ENCODE results near the gene PTRHD1.

The PTRHD1 gene

DNA sequence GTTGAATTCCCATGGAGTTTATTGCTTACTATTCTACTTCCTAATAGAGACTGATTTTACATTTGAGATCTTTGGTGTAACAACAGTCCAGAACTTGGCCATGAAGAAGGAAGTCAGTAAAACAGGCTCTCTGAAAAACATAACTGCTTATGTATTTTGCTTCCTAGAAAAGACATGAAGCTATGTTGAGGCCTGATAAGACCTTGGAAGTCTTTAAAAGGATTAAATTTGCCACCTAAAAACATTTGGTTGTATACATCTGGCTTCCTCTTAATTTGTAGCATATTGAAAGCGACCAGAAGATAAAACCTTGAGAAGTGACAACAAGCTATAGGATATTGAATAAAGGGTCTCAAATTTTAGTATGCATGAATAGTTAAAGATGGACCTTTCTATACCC is 36.4 kb downstream of the PTRHD1 start:
- TF ChIP-seq, protein P1, sequence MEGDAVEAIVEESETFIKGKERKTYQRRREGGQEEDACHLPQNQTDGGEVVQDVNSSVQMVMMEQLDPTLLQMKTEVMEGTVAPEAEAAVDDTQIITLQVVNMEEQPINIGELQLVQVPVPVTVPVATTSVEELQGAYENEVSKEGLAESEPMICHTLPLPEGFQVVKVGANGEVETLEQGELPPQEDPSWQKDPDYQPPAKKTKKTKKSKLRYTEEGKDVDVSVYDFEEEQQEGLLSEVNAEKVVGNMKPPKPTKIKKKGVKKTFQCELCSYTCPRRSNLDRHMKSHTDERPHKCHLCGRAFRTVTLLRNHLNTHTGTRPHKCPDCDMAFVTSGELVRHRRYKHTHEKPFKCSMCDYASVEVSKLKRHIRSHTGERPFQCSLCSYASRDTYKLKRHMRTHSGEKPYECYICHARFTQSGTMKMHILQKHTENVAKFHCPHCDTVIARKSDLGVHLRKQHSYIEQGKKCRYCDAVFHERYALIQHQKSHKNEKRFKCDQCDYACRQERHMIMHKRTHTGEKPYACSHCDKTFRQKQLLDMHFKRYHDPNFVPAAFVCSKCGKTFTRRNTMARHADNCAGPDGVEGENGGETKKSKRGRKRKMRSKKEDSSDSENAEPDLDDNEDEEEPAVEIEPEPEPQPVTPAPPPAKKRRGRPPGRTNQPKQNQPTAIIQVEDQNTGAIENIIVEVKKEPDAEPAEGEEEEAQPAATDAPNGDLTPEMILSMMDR (IDR thresholded peaks at IDR 0.05; ENCODE audit: low read length, missing control alignments) = no peak
- DNase-seq (ENCODE audit: low read depth) = no peak
- no peak overlapping the region for H3K4me3 ChIP-seq (replicated peaks; ENCODE audit: low read depth, low read length)

DNA sequence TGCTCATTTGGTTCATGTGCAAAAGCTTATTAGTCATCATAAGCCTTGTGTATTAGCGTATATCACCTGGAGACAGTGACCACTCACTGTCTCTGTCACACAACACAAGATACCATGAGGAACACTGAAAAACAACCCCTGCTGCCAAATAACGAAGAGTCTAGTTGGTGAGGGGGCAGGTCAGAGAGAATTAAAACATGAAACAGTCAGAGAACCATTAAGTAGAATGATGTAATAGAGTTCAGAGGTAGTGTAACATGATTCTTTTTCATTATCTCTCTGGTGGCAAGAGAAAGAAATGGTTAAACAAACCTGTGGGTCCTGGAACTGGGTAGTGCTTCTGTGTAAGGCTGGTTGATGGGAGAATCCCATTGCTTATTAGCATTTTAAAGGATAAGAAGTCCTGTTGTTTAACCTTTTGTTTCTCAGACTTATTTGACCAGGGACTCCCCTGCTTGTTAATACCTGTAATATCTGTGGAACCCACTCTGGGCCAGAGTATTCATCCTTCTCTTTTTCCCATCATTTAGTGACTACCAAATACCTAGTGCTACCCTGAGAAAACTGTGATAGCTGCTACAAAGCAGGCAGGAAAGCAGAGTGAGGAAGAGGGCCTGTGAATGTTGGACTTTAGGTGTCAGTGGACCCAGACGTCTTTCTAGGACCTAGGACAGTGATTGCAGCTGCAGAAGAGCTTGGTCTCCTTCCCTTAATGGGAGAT is 38.0 kb downstream of the PTRHD1 start:
- TF ChIP-seq, protein P1 (IDR thresholded peaks at IDR 0.05; ENCODE audit: low read length, missing control alignments) = no peak
- DNase-seq (ENCODE audit: low read depth) = no peak
- no peak overlapping the region for H3K4me3 ChIP-seq (replicated peaks; ENCODE audit: low read depth, low read length)

DNA sequence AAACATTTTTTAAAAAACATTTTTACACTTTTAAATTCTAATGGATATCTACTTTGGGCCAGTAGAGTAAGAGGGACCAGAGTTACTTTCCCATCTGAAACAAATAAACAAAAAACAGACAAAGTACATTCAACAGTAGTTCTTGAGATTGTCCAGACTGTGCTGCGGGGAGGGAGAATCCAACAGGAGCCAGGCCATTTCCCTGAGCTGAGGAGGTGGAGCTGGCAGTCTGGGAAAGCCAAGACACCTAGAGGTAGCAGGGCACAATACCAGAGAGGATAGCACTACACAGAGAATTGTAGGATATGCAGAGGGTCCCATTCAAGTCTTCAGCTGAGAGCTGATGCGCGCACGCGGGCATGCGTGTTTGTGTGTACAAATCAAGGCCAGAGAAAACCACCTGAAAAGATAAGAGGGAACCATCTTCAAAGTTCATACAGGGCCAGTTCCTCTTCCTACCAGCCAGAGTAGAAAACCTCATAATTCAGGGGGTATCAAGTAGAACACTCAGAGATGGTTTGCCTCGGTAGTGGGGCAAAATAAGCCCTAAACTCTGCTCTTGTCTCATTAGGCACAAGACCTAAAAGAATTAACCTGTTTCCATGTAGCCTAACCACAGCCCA is 44.0 kb downstream of the PTRHD1 start:
- DNase-seq (ENCODE audit: low read depth) = no peak
- TF ChIP-seq, protein P1 (IDR thresholded peaks at IDR 0.05; ENCODE audit: low read length, missing control alignments) = no peak
- no peak overlapping the region for H3K4me3 ChIP-seq (replicated peaks; ENCODE audit: low read depth, low read length)

DNA sequence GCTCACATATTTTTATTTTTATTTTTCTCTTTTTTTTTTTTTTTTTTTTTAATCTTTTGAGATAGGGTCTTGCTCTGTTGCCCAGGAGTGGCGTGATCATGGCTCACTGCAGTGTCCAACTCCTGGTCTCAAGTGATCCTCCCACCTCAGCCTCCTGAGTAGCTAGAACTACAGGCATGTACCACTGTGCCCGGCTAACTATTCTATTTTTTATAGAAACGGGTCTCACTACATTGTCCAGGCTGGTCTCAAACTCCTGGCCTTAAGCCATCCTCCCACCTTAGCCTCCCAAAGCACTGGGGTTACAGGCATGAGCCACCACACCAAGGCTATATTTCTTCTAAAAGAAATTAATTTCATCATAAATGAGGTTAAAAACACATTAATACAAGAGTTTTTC is 45.9 kb downstream of the PTRHD1 start:
- TF ChIP-seq, protein P1 (IDR thresholded peaks at IDR 0.05; ENCODE audit: low read length, missing control alignments) = no peak
- no peak for DNase-seq (ENCODE audit: low read depth)
- H3K4me3 ChIP-seq (replicated peaks; ENCODE audit: low read depth, low read length) = no peak overlapping the region

DNA sequence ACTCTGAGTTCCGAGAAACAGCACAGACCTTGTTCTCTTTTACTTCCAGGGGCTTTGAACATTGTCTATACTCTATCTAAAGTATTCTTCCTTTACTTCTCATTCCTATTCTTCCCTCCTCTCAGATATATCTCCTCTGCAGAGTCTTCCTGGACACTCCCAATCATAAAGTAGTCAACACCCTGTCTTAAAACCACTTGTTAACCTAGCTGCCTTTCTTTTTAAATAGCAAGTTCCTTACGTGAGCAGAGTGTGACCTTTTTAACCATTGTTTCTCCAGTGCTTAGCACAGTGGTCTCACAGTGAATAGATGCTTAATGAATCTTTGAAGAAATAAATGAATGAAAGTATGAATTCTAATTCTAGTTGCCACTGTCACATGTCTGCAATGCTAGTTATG is 47.4 kb downstream of the PTRHD1 start:
- H3K4me3 ChIP-seq (replicated peaks; ENCODE audit: low read depth, low read length) = no peak overlapping the region
- TF ChIP-seq, protein P1 (IDR thresholded peaks at IDR 0.05; ENCODE audit: low read length, missing control alignments) = no peak
- DNase-seq (ENCODE audit: low read depth) = no peak

DNA sequence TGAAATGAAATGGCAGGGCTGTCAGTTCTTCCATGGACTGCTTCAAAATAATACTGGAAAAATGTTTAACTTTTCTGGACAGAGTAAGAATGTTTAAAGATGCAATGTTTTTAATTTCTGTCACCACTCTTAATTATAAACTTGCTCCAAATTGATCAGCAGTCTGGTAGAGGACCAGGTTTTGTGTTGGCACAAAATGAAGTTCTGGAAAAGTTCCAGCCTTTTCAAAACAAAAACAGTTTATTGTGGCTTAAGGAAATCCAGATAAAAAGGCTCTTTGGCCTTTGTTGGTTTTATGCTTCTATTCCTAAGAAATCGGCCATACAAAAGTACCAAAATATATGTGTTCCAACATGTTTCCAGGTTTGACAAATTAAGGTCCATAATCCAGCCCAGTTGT is 48.8 kb downstream of the PTRHD1 start:
- TF ChIP-seq, protein P1 (IDR thresholded peaks at IDR 0.05; ENCODE audit: low read length, missing control alignments) = no peak
- DNase-seq (ENCODE audit: low read depth) = no peak
- H3K4me3 ChIP-seq (replicated peaks; ENCODE audit: low read depth, low read length) = no peak overlapping the region

DNA sequence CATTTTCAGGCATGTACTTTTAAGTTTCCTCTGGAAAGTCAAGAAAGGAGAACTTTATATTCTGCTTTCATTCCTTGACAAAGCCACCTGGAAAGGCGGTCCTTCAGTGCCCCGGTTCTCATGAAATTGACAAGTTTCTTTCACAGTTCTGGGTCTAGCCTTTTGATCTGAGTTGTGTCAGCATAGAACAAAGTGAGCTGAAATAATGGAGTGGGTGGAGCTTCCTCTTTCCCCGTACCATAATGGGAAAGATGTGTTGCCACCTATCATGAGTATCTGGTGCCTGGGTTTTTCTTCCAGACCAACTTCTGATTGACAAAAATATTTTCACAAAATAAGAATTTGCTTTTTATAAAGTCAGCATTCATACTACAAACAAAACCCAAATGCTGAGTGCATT is 49.3 kb downstream of the PTRHD1 start:
- no peak for DNase-seq (ENCODE audit: low read depth)
- TF ChIP-seq, protein P1 (IDR thresholded peaks at IDR 0.05; ENCODE audit: low read length, missing control alignments) = no peak
- H3K4me3 ChIP-seq (replicated peaks; ENCODE audit: low read depth, low read length) = no peak overlapping the region
